Transverse colon (tissue), 4 donors: Measurements from ENCODE around the gene PCDHGA9. TPM values are rescaled to one million over a fixed set of nuclear protein-coding genes. Genes with fewer than 3 reads are reported as not detected.
A peak's percentile ranks its signal among the peaks of the same experiment; 100 is the strongest.

Experiments used
- DNase-seq: peaks from one replicate; pipeline ENCODE4 v3.0.0-alpha.2; 2019
- H3K27ac ChIP-seq, 4 donors: fragments of 200-600 bp; sonication (generic); 2 replicates each; pipeline ENCODE4 v1.5.1; 2016 to 2018; ENCODE audit warnings: inconsistent platforms in 4 of 4
- H3K27me3 ChIP-seq: fragments of 200-600 bp; sonication (generic); 2 replicates; pipeline ENCODE4 v1.5.1; 2017; ENCODE audit warnings: inconsistent platforms
- H3K36me3 ChIP-seq, 4 donors: fragments of 200-600 bp; sonication (generic); 2 replicates each; pipeline ENCODE4 v1.5.1; 2017 to 2019; ENCODE audit warnings: inconsistent platforms in 4 of 4
- H3K4me1 ChIP-seq, 4 donors: fragments of 200-600 bp; sonication (generic); 2 replicates each; pipeline ENCODE4 v1.5.1; 2017 to 2020; ENCODE audit warnings: inconsistent platforms in 4 of 4
- H3K4me3 ChIP-seq, 4 donors: fragments of 200-600 bp; sonication (generic); 1 replicate in 1 of 4; 2 replicates in 3 of 4; pipeline versions ENCODE4 v1.5.1 to v1.6.1; 2017 to 2019; ENCODE audit warnings: inconsistent platforms in 4 of 4
- H3K9me3 ChIP-seq, 2 donors: fragments of 200-600 bp; sonication (generic); 2 replicates each; pipeline ENCODE4 v1.5.1; 2017 to 2019; ENCODE audit warnings: inconsistent platforms in 2 of 2
- EP300 ChIP-seq: sonication (generic); formaldehyde crosslinking; IDR thresholded peaks from one replicate; pipeline ENCODE4 v1.6.1; 2017; ENCODE audit warnings: antibody characterized with exemption, low read depth
- POLR2A ChIP-seq: fragments of 450-650 bp; IDR thresholded peaks from one replicate; pipeline ENCODE4 v1.6.1; 2016; ENCODE audit warnings: antibody characterized with exemption, mild to moderate bottlenecking, moderate library complexity
- POLR2AphosphoS5 ChIP-seq, 3 donors: sonication (generic); formaldehyde crosslinking; IDR thresholded peaks; one replicate each; pipeline ENCODE4 v1.6.1; 2016; ENCODE audit warnings: antibody characterized with exemption in 3 of 3
- WGBS, 2 donors: methylation state at CpG; one replicate each; pipeline ENCODE4 v1.1.5; 2018; ENCODE audit warnings: low coverage in 1 of 2; 5-methylcytosine and 5-hydroxymethylcytosine counted together
- in situ Hi-C, 4 donors: fragments of 200-750 bp; cut with MboI; loops; one replicate each; pipeline versions ENCODE4 v1.15.0 to v1.15.1; 2017; ENCODE audit warnings: low sequenced_read_pairs in 3 of 4, low pct_ligation_motif_present in 1 of 4, low pct_unique_long_range_greater_than_20kb in 1 of 4
- intact Hi-C: fragments of 100-400 bp; cut with DNase I; formaldehyde crosslinking; loops from one replicate; pipeline ENCODE4 v1.15.1; 2023; ENCODE audit warnings: low total_unique reads
- total RNA-seq, 4 donors: library from RNA; depleted of rRNA; stranded (reverse); fragments of >200 nt; gene quantifications; one replicate each; pipeline ENCODE4 v1.1.0, GENCODE V29; 2016
- TF ChIP-seq, protein P1 (sequence below), 5 experiments: fragments of 200-600 bp in 3 of 5; fragments of 450-650 bp in 2 of 5; sonication (generic) in 3 of 5; IDR thresholded peaks; 1 replicate in 2 of 5; 2 replicates in 3 of 5; pipeline ENCODE4 v1.5.1; 2016 to 2017; ENCODE audit warnings: antibody characterized with exemption in 5 of 5, inconsistent platforms in 3 of 5, mild to moderate bottlenecking in 2 of 5, moderate library complexity in 1 of 5

Gene PCDHGA9
- 1 to 10 TPM; 1.2 to 4.6 (median 3.4) TPM for total RNA-seq

DNA sequence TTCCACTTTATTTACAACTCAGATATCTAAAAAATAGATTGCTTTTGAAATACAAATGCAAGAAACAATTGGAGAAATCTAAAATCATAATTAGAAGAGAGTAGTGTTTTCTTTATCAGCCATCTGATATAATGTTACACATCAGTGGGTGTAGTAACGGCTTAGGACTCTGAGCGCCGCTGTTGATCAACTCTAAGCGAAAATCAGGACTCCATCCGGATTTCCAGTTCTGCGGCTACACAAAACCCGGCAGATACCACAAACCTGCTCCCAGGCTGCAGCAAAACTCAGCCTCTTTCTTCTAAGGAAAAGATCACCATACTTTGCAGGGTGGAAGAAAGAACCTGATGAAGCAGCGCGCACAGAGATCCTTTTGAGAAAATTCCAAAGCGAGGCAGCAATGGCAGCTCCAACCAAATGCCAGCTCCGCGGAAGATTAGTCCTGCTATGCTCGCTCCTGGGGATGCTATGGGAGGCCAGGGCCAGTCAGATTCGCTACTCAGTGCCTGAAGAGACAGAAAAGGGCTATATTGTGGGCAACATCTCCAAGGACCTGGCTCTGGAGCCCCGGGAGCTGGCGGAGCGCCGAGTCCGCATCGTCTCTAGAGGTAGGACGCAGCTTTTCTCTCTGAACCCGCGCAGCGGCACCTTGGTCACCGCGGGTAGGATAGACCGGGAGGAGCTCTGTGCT, at the start of gene PCDHGA9:
Gene PCDHGA9 (plus strand): TSS at position 226 of the 691 bp plus-strand sequence. CDS start 175 bp downstream, at position 401.
- Histone ChIP-seq H3K4me1 (no peaks in the 10 kb centered on the region), H3K27ac (no peak within 1 kb of the TSS), H3K36me3 (no peaks in the 10 kb centered on the region), H3K4me3 (peak within 1 kb of the TSS in 1 of 4 donors; percentile 32), H3K27me3 (peaks cover 26% of the 10 kb centered on the region), H3K9me3 (peaks cover 54 to 96% of the 10 kb centered on the region in 2 donors)
- 33 to 45% methylated on average over 7 to 27 of the region's 27 CpGs for WGBS, 2 donors
- DNase-seq = no peak
- intact Hi-C loops = loop anchor here (10.0 kb wide), 1 partner anchor 122 kb away; no protein-coding TSS in a partner anchor
- in situ Hi-C loops = loop anchor here in 1 of 4 donors (10.0 kb wide), 1 partner anchor 162 kb away; no protein-coding TSS in a partner anchor
- TF ChIP-seq, protein P1, sequence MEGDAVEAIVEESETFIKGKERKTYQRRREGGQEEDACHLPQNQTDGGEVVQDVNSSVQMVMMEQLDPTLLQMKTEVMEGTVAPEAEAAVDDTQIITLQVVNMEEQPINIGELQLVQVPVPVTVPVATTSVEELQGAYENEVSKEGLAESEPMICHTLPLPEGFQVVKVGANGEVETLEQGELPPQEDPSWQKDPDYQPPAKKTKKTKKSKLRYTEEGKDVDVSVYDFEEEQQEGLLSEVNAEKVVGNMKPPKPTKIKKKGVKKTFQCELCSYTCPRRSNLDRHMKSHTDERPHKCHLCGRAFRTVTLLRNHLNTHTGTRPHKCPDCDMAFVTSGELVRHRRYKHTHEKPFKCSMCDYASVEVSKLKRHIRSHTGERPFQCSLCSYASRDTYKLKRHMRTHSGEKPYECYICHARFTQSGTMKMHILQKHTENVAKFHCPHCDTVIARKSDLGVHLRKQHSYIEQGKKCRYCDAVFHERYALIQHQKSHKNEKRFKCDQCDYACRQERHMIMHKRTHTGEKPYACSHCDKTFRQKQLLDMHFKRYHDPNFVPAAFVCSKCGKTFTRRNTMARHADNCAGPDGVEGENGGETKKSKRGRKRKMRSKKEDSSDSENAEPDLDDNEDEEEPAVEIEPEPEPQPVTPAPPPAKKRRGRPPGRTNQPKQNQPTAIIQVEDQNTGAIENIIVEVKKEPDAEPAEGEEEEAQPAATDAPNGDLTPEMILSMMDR (IDR thresholded peaks at IDR 0.05) = peak in 3 of 5 experiments; percentile 12 to 19 (median 19)
- TF ChIP-seq EP300 = no peak
- TF ChIP-seq POLR2AphosphoS5 (IDR thresholded peaks at IDR 0.05) = no peak
- no peak for TF ChIP-seq POLR2A

DNA sequence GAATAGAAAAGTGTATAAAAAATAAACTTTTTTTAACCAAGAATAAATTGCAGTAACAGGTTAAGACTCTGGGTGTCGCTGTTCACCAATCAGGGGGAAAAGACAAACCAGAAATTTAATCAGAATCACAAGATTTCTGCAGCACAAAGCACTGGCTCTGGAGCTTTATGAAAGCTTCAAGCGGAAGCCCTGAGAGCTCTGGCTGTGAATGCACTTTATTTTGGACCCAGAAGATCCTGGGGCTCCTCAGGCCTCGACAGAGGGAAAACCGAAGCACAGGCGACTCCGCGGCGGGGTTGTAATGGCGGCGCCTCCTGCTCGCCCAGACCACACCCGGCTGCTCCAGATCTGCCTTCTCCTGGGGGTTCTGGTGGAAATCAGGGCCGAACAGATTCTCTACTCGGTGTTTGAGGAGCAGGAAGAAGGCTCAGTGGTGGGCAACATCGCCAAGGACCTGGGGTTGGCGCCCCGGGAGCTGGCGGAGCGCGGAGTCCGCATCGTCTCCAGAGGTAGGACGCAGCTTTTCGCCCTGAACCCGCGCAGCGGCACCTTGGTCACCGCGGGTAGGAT, 47.6 kb upstream of the PCDHGA9 start, which contains the start of gene PCDHGA4:
Gene PCDHGA4 (plus strand): TSS at position 122 of the 570 bp plus-strand sequence. CDS start 87 bp downstream, at position 209.
- peaks cover 40 to 76% of the 10 kb centered on the region in 2 donors for H3K9me3 ChIP-seq
- no peak within 1 kb of the TSS for H3K27ac ChIP-seq
- in situ Hi-C loops = loop anchor here in 1 of 4 donors (25.0 kb wide), 1 partner anchor 207 kb away; no protein-coding TSS in a partner anchor

DNA sequence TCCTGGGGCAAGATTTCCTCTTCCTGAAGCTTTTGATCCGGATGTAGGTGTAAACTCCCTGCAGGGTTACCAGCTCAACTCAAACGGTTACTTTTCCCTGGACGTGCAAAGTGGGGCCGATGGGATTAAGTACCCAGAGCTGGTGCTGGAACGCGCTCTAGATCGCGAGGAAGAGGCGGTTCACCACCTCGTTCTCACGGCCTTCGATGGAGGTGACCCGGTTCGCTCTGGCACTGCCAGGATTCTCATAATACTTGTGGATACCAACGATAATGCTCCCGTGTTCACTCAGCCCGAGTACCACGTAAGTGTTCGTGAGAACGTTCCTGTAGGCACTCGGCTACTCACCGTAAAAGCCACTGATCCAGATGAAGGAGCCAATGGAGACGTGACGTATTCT, 46.9 kb upstream of the PCDHGA9 start:
- peaks cover 43 to 77% of the 10 kb centered on the region in 2 donors for H3K9me3 ChIP-seq

More for the DNA sequence above, 47.6 kb upstream of the PCDHGA9 start, which contains the start of gene PCDHGA4:
- Histone ChIP-seq H3K36me3 (no peaks in the 10 kb centered on the region), H3K4me3 (peak within 1 kb of the TSS in 1 of 4 donors; percentile 29), H3K27me3 (peaks cover 15% of the 10 kb centered on the region), H3K4me1 (no peaks in the 10 kb centered on the region)
- 26 to 44% methylated on average over 2 to 29 of the region's 29 CpGs for WGBS, 2 donors
- intact Hi-C loops = no loop called here
- TF ChIP-seq, protein P1 (IDR thresholded peaks at IDR 0.05) = peak in 3 of 5 experiments; percentile 16 to 27 (median 23)
- no peak for TF ChIP-seq POLR2AphosphoS5 (IDR thresholded peaks at IDR 0.05)
- no peak for DNase-seq

More for the DNA sequence above, 46.9 kb upstream of the PCDHGA9 start:
- DNase-seq = no peak
- H3K36me3 ChIP-seq = no peaks in the 10 kb centered on the region
- TF ChIP-seq EP300 = no peak
- TF ChIP-seq, protein P1 (IDR thresholded peaks at IDR 0.05) = no peak
- no peak for TF ChIP-seq POLR2AphosphoS5 (IDR thresholded peaks at IDR 0.05)
- no peak for TF ChIP-seq POLR2A
- in situ Hi-C loops = loop anchor here in 1 of 4 donors (25.0 kb wide), 1 partner anchor 207 kb away; no protein-coding TSS in a partner anchor
- WGBS, 2 donors = 77 to 85% methylated on average over 20 to 24 of the region's 24 CpGs
- no peaks in the 10 kb centered on the region for H3K4me1 ChIP-seq
- H3K27me3 ChIP-seq = peaks cover 18% of the 10 kb centered on the region
- no peak overlapping the region for H3K4me3 ChIP-seq
- intact Hi-C loops = no loop called here
- H3K27ac ChIP-seq = no peak overlapping the region
